Kidney (tissue), 14 donors: ENCODE data around the gene CFP. TPM values are rescaled to one million over a fixed set of nuclear protein-coding genes. Genes with fewer than 3 reads are reported as not detected.

ENCODE experiments used
- DNase-seq, 5 donors: peaks; one replicate each; pipeline ENCODE4 v3.0.0-alpha.2; 2013 to 2020
- FAIRE-seq: peaks from 2 replicates; lab custom pipeline; 2012; peaks lifted over from hg19 to GRCh38; lab: Jason Lieb, UNC
- H3K27ac ChIP-seq, 2 donors: one replicate each; pipeline ENCODE4 v1.7.0; 2013; ENCODE audit warnings: low read depth in 2 of 2, low read length in 2 of 2, inconsistent platforms in 1 of 2
- H3K27me3 ChIP-seq: one replicate; pipeline ENCODE4 v1.7.1; 2013; ENCODE audit warnings: low read length, inconsistent platforms; ENCODE audit not compliant: control insufficient read depth, insufficient read depth
- H3K36me3 ChIP-seq, 3 donors: one replicate each; pipeline versions ENCODE4 v1.7.0 to v1.7.1; 2013; ENCODE audit warnings: low read length in 3 of 3, control low read depth in 1 of 3, inconsistent platforms in 1 of 3; ENCODE audit not compliant: insufficient read depth in 3 of 3, control insufficient read depth in 2 of 3
- H3K4me1 ChIP-seq, 3 donors: one replicate each; pipeline versions ENCODE4 v1.7.0 to v1.7.1; 2013; ENCODE audit warnings: low read length in 3 of 3, inconsistent platforms in 1 of 3, low read depth in 1 of 3; ENCODE audit not compliant: control insufficient read depth in 2 of 3, insufficient read depth in 2 of 3
- H3K4me3 ChIP-seq, 3 donors: one replicate each; pipeline versions ENCODE4 v1.7.0 to v1.8.1; 2013; ENCODE audit warnings: low read length in 3 of 3, control low read depth in 1 of 3, inconsistent platforms in 1 of 3
- H3K9ac ChIP-seq, 3 donors: one replicate each; pipeline versions ENCODE4 v1.7.0 to v1.7.1; 2013; ENCODE audit warnings: low read length in 3 of 3, control low read depth in 1 of 3, inconsistent platforms in 1 of 3
- H3K9me3 ChIP-seq, 3 donors: one replicate each; pipeline versions ENCODE4 v1.7.0 to v1.7.1; 2013; ENCODE audit warnings: low read length in 3 of 3, control low read depth in 1 of 3, inconsistent platforms in 1 of 3; ENCODE audit not compliant: control insufficient read depth in 2 of 3, insufficient read depth in 1 of 3
- CTCF ChIP-seq: IDR thresholded peaks from 3 replicates; pipeline ENCODE4 v1.5.1; 2012; ENCODE audit warnings: mild to moderate bottlenecking, moderate library complexity, borderline replicate concordance; ENCODE audit not compliant: insufficient read depth; ENCODE audit errors: extremely low read depth
- intact Hi-C: fragments of 100-400 bp; cut with DNase I; formaldehyde crosslinking; loops from one replicate; pipeline ENCODE4 v1.11.1; 2022
- polyA plus RNA-seq: library from polyadenylated mRNA; stranded (reverse); fragments of 350-450 nt; fragmentation: Illumina TruSeq; extraction: RNeasy Lipid Tissue Mini Kit (QIAGEN cat#74804); gene quantifications from one replicate; pipeline ENCODE4 v1.2.3, GENCODE V29; 2014; ENCODE audit warnings: low read depth, low replicate concordance; ENCODE audit not compliant: insufficient read depth
- total RNA-seq: library from RNA; stranded (reverse); fragmentation: NEBNext Ultra II Directional; extraction: Animal tissue kit (Norgen Biotek cat#: 25700); gene quantifications from one replicate; pipeline ENCODE4 v1.2.1, GENCODE V29; 2021
- donor health status: control.
- donor health status: control.
- donor health status: control.
- donor health status: control.
- donor health status: control.
- donor health status: DM: yes; HTN: yes; CAD: no.
- donor health status: Normal renal cell carcinoma (clear cell type).

Gene CFP
- total and polyA plus RNA-seq, 2 donors from 2014 or later = 2.1 to 8.3 TPM

- Histone ChIP-seq H3K36me3 (no peaks in the 10 kb centered on the region), H3K9me3 (no peaks in the 10 kb centered on the region), H3K27ac (no peak overlapping the region), H3K4me1 (peaks cover 0 to 11% (median 4%) of the 10 kb centered on the region in 3 donors), H3K9ac (no peak overlapping the region), H3K4me3 (no peak overlapping the region), H3K27me3 (no peaks in the 10 kb centered on the region)
- no peak for TF ChIP-seq CTCF
- intact Hi-C loops = no loop called here
- FAIRE-seq = no peak
- no peak for DNase-seq
Observed at GRCh38 chrX:47648376-47648775, 18.6 kb upstream of the CFP start.

- TF ChIP-seq CTCF = no peak
- Histone ChIP-seq H3K27me3 (no peaks in the 10 kb centered on the region), H3K4me3 (no peak overlapping the region), H3K9me3 (no peaks in the 10 kb centered on the region), H3K27ac (no peak overlapping the region), H3K4me1 (peaks cover 0 to 11% (median 4%) of the 10 kb centered on the region in 3 donors), H3K9ac (no peak overlapping the region), H3K36me3 (no peaks in the 10 kb centered on the region)
- intact Hi-C loops = no loop called here
- DNase-seq (no peak), FAIRE-seq (no peak)
Observed at GRCh38 chrX:47646636-47647035, 16.9 kb upstream of the CFP start.

- no peaks in the 10 kb centered on the region for H3K27me3 ChIP-seq
- DNase-seq = peak in 1 of 5 donors; percentile 14
- peaks cover 0 to 5% (median 2%) of the 10 kb centered on the region in 3 donors for H3K36me3 ChIP-seq
- H3K9ac ChIP-seq = no peak overlapping the region
- no peak for FAIRE-seq
- peak overlapping the region in 1 of 2 donors; percentile 1 for H3K27ac ChIP-seq
- peaks cover 0 to 6% (median 0%) of the 10 kb centered on the region in 3 donors for H3K4me1 ChIP-seq
- no peak overlapping the region for H3K4me3 ChIP-seq
- no peaks in the 10 kb centered on the region for H3K9me3 ChIP-seq
- TF ChIP-seq CTCF = no peak
- intact Hi-C loops = no loop called here
Observed at GRCh38 chrX:47645530-47645929, 15.8 kb upstream of the CFP start.

GRCh38 chrX:47644557-47645091 is 14.9 kb upstream of the CFP start:
- DNase-seq = peak in 1 of 5 donors; percentile 40
- Histone ChIP-seq H3K9me3 (no peaks in the 10 kb centered on the region), H3K27me3 (no peaks in the 10 kb centered on the region), H3K36me3 (peaks cover 2 to 14% (median 5%) of the 10 kb centered on the region in 3 donors), H3K9ac (no peak overlapping the region), H3K4me3 (no peak overlapping the region), H3K27ac (no peak overlapping the region), H3K4me1 (peaks cover 0 to 6% (median 0%) of the 10 kb centered on the region in 3 donors)
- FAIRE-seq = no peak
- no peak for TF ChIP-seq CTCF
- intact Hi-C loops = no loop called here
